ENCODE results near the gene COL4A2. TPM values are rescaled to one million over a fixed set of nuclear protein-coding genes. Genes with fewer than 3 reads are reported as not detected.
A peak's percentile ranks its signal among the peaks of the same experiment; 100 is the strongest.

COL4A2 gene
- total RNA-seq, 1 donor from 2014 or later, result 159 TPM

GRCh38 chr13:110560601-110561343 is 253.7 kb downstream of the COL4A2 start:
- Mint-ChIP-seq H3K9me3 (no peaks in the 10 kb centered on the region), H3K4me1 (peaks cover 9% of the 10 kb centered on the region), H3K27me3 (ENCODE audit: low read depth) (peaks cover 68% of the 10 kb centered on the region), H3K36me3 (ENCODE audit: low read depth) (no peaks in the 10 kb centered on the region), H3K27ac (ENCODE audit: unreplicated experiment) (no peak overlapping the region), H3K4me3 (peak overlapping the region; percentile 83)
- peak; percentile 5 for DNase-seq (ENCODE audit: low read depth, low spot score)
- TF ChIP-seq CTCF (conservative IDR thresholded peaks at IDR 0.05), result no peak

GRCh38 chr13:110561344-110562035 is 254.4 kb downstream of the COL4A2 start, which contains the start of gene RAB20:
TSS of gene RAB20 (minus strand) at chr13:110561722. CDS start at chr13:110561519, 203 bp downstream.
- Mint-ChIP-seq H3K27ac (ENCODE audit: unreplicated experiment) (no peak within 1 kb of the TSS), H3K4me1 (peaks cover 9% of the 10 kb centered on the region), H3K27me3 (ENCODE audit: low read depth) (peaks cover 68% of the 10 kb centered on the region), H3K9me3 (no peaks in the 10 kb centered on the region), H3K36me3 (ENCODE audit: low read depth) (no peaks in the 10 kb centered on the region), H3K4me3 (peak within 1 kb of the TSS; percentile 89)
- no peak for TF ChIP-seq CTCF (conservative IDR thresholded peaks at IDR 0.05)
- peak; percentile 55 for DNase-seq (ENCODE audit: low read depth, low spot score)

- peak overlapping the region; percentile 89 for H3K4me3 Mint-ChIP-seq
- no peak overlapping the region for H3K27ac Mint-ChIP-seq (ENCODE audit: unreplicated experiment)
- DNase-seq (ENCODE audit: low read depth, low spot score), result no peak
- no peaks in the 10 kb centered on the region for H3K36me3 Mint-ChIP-seq (ENCODE audit: low read depth)
- no peaks in the 10 kb centered on the region for H3K9me3 Mint-ChIP-seq
- H3K27me3 Mint-ChIP-seq (ENCODE audit: low read depth), result peaks cover 63% of the 10 kb centered on the region
- TF ChIP-seq CTCF (conservative IDR thresholded peaks at IDR 0.05), result no peak
- peaks cover 9% of the 10 kb centered on the region for H3K4me1 Mint-ChIP-seq
These were observed 255.0 kb downstream of the COL4A2 start for GRCh38 chr13:110562036-110562597.

Small RNA genes lying within 50 kb of the gene (microRNA-seq; reads per million reads assigned to microRNA genes)
- gene MIR8073, result not detected

Other genes with a start within 250 kb of the COL4A2 start
- 65.5 and 67.9 TPM in 2 replicates for gene COL4A1, start 127 bp upstream of the COL4A2 start, total RNA-seq

Data from neural crest cell (in vitro differentiated cells).